Measurements from ENCODE around the gene PRTN3.

The PRTN3 gene

DNA sequence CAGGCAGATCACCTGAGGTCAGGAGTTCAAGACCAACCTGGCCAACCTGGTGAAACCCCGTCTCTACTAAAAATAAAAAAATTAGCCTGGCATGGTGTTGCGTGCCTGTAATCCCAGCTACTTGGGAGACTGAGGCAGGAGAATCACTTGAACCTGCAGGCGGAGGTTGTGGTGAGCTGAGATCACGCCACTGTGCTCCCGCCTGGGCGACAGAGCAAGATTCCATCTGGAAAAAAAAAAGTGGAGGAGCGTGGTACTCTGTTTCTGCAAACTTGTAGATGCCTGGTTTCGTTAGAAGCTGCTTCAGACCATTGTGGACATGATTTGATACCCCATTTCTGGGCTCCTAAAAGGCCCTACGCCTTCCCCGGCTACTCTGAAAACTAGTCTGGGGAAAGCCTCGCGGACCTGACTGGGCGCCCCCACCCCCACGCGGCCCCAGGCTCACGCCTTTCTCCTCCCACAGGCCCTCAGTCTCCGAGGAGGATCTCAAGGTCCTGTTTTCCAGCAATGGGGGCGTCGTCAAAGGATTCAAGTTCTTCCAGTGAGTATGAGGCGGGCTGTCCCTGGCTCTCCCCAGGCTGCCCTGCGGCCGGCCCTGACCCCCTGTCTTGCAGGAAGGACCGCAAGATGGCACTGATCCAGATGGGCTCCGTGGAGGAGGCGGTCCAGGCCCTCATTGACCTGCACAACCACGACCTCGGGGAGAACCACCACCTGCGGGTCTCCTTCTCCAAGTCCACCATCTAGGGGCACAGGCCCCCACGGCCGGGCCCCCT lies 30.5 kb upstream of the PRTN3 start:
- H3K4me3 ChIP-seq, result no peak overlapping the region
- no peak for DNase-seq
- H3K36me3 ChIP-seq, result peaks cover 74 to 83% (median 79%) of the 10 kb centered on the region in 3 donors
- intact Hi-C loops (cut with DNase I; ENCODE audit: low total_unique reads), result no loop called here
- no peaks in the 10 kb centered on the region for H3K27me3 ChIP-seq
- no peak overlapping the region for H3K27ac ChIP-seq
- no peaks in the 10 kb centered on the region for H3K9me3 ChIP-seq
- H3K4me1 ChIP-seq, result peaks cover 0 to 6% (median 0%) of the 10 kb centered on the region in 4 donors
- TF ChIP-seq, protein P1, sequence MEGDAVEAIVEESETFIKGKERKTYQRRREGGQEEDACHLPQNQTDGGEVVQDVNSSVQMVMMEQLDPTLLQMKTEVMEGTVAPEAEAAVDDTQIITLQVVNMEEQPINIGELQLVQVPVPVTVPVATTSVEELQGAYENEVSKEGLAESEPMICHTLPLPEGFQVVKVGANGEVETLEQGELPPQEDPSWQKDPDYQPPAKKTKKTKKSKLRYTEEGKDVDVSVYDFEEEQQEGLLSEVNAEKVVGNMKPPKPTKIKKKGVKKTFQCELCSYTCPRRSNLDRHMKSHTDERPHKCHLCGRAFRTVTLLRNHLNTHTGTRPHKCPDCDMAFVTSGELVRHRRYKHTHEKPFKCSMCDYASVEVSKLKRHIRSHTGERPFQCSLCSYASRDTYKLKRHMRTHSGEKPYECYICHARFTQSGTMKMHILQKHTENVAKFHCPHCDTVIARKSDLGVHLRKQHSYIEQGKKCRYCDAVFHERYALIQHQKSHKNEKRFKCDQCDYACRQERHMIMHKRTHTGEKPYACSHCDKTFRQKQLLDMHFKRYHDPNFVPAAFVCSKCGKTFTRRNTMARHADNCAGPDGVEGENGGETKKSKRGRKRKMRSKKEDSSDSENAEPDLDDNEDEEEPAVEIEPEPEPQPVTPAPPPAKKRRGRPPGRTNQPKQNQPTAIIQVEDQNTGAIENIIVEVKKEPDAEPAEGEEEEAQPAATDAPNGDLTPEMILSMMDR (IDR thresholded peaks at IDR 0.05), result no peak

DNA sequence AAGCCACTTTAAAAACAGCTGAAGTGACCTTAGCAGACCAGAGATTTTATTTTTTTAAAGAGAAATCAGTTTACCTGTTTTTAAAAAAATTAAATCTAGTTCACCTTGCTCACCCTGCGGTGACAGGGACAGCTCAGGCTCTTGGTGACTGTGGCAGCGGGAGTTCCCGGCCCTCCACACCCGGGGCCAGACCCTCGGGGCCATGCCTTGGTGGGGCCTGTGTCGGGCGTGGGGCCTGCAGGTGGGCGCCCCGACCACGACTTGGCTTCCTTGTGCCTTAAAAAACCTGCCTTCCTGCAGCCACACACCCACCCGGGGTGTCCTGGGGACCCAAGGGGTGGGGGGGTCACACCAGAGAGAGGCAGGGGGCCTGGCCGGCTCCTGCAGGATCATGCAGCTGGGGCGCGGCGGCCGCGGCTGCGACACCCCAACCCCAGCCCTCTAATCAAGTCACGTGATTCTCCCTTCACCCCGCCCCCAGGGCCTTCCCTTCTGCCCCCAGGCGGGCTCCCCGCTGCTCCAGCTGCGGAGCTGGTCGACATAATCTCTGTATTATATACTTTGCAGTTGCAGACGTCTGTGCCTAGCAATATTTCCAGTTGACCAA lies 29.8 kb upstream of the PRTN3 start:
- Histone ChIP-seq H3K27me3 (no peaks in the 10 kb centered on the region), H3K27ac (no peak overlapping the region), H3K4me3 (no peak overlapping the region), H3K4me1 (peaks cover 0 to 3% (median 0%) of the 10 kb centered on the region in 4 donors), H3K9me3 (no peaks in the 10 kb centered on the region), H3K36me3 (peaks cover 67 to 76% (median 72%) of the 10 kb centered on the region in 3 donors)
- TF ChIP-seq, protein P1 (IDR thresholded peaks at IDR 0.05), result no peak
- DNase-seq, result no peak
- intact Hi-C loops (cut with DNase I; ENCODE audit: low total_unique reads), result no loop called here

GRCh38 chr19:811506-812048 lies 29.2 kb upstream of the PRTN3 start:
- Histone ChIP-seq H3K27me3 (no peaks in the 10 kb centered on the region), H3K9me3 (no peaks in the 10 kb centered on the region), H3K27ac (no peak overlapping the region), H3K36me3 (peaks cover 61 to 70% (median 66%) of the 10 kb centered on the region in 3 donors), H3K4me1 (no peaks in the 10 kb centered on the region), H3K4me3 (no peak overlapping the region)
- DNase-seq, result no peak
- intact Hi-C loops (cut with DNase I; ENCODE audit: low total_unique reads), result no loop called here
- TF ChIP-seq, protein P1 (IDR thresholded peaks at IDR 0.05), result no peak

DNA sequence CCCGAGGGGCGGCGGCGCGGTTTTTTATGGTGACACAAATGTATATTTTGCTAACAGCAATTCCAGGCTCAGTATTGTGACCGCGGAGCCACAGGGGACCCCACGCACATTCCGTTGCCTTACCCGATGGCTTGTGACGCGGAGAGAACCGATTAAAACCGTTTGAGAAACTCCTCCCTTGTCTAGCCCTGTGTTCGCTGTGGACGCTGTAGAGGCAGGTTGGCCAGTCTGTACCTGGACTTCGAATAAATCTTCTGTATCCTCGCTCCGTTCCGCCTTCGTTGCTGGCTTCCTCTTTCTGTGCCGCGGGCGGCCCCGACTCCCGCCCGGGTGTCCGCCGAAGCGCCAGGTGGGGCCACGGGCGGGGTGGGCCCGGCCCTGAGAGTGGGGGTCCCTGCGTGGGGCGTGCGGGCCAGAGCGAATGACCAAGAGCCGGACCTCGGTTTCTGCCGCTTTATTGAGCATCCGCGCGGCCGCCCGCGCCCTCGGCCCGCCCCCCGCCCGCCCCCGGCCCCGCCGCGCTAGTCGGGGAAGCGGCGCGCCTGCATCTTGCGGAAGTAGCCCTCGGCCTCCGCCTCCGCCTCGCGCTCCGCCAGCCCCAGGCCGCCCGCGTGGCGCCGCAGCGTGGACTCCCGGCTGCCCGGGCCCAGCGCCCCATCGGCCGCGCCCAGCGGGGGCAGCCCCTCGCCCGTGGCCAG lies 28.6 kb upstream of the PRTN3 start:
- intact Hi-C loops (cut with DNase I; ENCODE audit: low total_unique reads), result no loop called here
- Histone ChIP-seq H3K27me3 (no peaks in the 10 kb centered on the region), H3K27ac (no peak overlapping the region), H3K4me3 (no peak overlapping the region), H3K36me3 (peaks cover 55 to 64% (median 60%) of the 10 kb centered on the region in 3 donors), H3K4me1 (no peaks in the 10 kb centered on the region), H3K9me3 (no peaks in the 10 kb centered on the region)
- TF ChIP-seq, protein P1 (IDR thresholded peaks at IDR 0.05), result no peak
- DNase-seq, result no peak

DNA sequence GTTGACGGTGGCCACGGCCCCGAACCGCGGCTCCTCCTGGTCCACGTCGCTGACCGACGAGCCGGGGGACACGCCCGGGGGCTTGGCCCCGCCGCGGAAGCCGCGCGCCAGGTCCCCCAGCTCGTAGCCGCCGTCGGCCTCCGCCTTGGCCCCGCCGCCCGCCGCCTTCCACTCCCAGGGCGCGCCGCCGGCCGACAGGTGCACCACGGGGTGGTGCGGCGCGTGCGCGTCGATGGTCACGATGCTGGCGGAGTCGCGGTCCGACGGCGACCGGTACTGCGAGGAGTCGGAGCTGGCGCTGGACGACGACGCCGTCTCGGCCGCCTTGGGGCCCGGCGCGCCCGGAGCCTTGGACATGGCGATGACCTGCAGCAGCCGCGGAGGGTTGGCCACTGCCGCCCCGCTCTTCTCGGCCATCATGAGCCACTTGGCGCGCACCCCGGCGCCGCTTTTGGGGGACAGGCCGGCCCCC lies 28.0 kb upstream of the PRTN3 start:
- H3K4me1 ChIP-seq, result no peaks in the 10 kb centered on the region
- H3K27ac ChIP-seq, result no peak overlapping the region
- H3K36me3 ChIP-seq, result peaks cover 49 to 58% (median 54%) of the 10 kb centered on the region in 3 donors
- TF ChIP-seq, protein P1 (IDR thresholded peaks at IDR 0.05), result no peak
- H3K4me3 ChIP-seq, result no peak overlapping the region
- DNase-seq, result no peak
- no peaks in the 10 kb centered on the region for H3K27me3 ChIP-seq
- intact Hi-C loops (cut with DNase I; ENCODE audit: low total_unique reads), result no loop called here
- H3K9me3 ChIP-seq, result no peaks in the 10 kb centered on the region
